Measurements from ENCODE around the gene ELMO1. TPM values are rescaled to one million over a fixed set of nuclear protein-coding genes. Genes with fewer than 3 reads are reported as not detected.

The ELMO1 gene
- total RNA-seq, 1 experiment from 2014 or later: 1.1 TPM

DNA sequence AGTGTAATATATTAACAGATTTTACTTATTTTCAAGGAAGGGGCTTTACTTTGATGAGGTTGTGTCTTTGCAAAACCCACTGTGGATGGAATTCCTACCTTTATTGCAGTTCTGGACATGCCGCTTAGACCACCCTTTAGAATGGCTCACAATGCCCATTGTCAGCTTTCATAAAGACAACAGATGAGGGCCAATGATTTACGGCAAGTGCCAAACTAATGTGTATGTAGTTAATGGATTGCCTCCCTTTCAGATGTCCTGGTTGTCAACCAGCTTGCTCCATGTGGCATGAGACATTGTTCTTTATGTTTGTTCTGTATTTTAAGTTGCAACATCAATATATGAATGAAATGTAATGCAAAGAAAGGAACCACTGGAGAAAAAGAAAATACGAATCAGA, 35.0 kb upstream of the ELMO1 start:
- no TSS peak for BruUV-seq (replicated peaks)
- intact Hi-C loops (cut with micrococcal nuclease): no loop called here
- Histone ChIP-seq H3K4me1 (ENCODE audit: control insufficient read depth in 1 of 2, insufficient read depth in 2 of 2, low read length in 2 of 2) (no peaks in the 10 kb centered on the region), H3K27me3 (ENCODE audit: insufficient read depth, low read length) (peaks cover 6% of the 10 kb centered on the region; the same call in 1 of the 2 replicates), H3K9me3 (ENCODE audit: control insufficient read depth in 1 of 2, insufficient read depth in 1 of 2, low read depth in 1 of 2, low read length in 2 of 2) (0 out of 4 replicates have a peak, but pooled peaks cover 0 to 4% of the 10 kb centered on the region in 2 experiments), H3K9me2 (ENCODE audit: insufficient read depth) (no peaks in the 10 kb centered on the region), H3K79me2 (ENCODE audit: insufficient read depth, low read length) (no peaks in the 10 kb centered on the region), H2AFZ (ENCODE audit: low read depth, low read length, poor library complexity, severe bottlenecking) (no peak overlapping the region), H4K20me1 (ENCODE audit: insufficient read depth) (no peaks in the 10 kb centered on the region), H3K4me2 (ENCODE audit: low read length) (no peak overlapping the region), H3K9ac (ENCODE audit: low read length) (no peak overlapping the region), H3K27ac (ENCODE audit: low read depth, low read length) (no peak overlapping the region), H3K4me3 (replicated peaks in 1 of 2; ENCODE audit: low read depth in 1 of 2, low read length in 2 of 2) (no peak overlapping the region), H3K36me3 (ENCODE audit: control insufficient read depth in 1 of 2, insufficient read depth in 2 of 2, low read length in 2 of 2) (no peaks in the 10 kb centered on the region)
- DNase-seq (ENCODE audit: low read depth, low spot score) (no peak), ATAC-seq (no peak)
- ChIA-PET RAD21 (ENCODE audit: low non-redundant PET in 1 of 2, low total read pairs in 2 of 2, uncharacterized antibody in 2 of 2, unreplicated experiment in 2 of 2) (no interaction called here), CTCF (no interaction called here), POLR2A (no interaction called here)
- TF ChIP-seq EGR1 (IDR thresholded peaks at IDR 0.05; ENCODE audit: low read depth) (no peak), TCF7L2 (IDR thresholded peaks at IDR 0.05; ENCODE audit: borderline replicate concordance, extremely low read depth, insufficient read depth, insufficient read length) (no peak), ZNF274 (IDR thresholded peaks at IDR 0.05; ENCODE audit: low read depth, low read length) (no peak), JUND (IDR thresholded peaks at IDR 0.05) (no peak), SRF (IDR thresholded peaks at IDR 0.05; ENCODE audit: low read depth) (no peak), POLR2A (IDR thresholded peaks at IDR 0.05; ENCODE audit: borderline replicate concordance, extremely low read depth, insufficient read depth, insufficient read length) (no peak), ZFX (IDR thresholded peaks at IDR 0.05) (no peak)

DNA sequence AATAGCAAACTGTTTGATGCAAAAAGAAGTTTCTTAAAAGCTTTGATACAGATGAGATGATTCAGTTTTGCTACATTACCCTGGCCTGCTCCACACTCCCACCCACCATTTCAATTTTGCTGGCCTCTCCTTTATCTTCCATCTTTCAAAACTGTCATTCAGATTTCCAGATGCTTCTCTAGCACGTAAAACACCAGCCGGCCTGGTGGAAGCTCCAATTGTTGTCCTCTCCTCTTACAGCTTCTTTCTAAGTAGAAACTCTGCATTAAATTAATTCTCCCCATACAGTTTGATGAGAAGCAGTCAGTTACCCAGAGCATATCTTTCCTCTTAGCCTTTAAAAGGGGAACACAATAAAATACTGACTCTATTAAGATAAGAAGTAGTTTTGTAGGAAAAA, 34.3 kb upstream of the ELMO1 start:
- ChIA-PET CTCF (no interaction called here), POLR2A (no interaction called here), RAD21 (ENCODE audit: low non-redundant PET in 1 of 2, low total read pairs in 2 of 2, uncharacterized antibody in 2 of 2, unreplicated experiment in 2 of 2) (no interaction called here)
- intact Hi-C loops (cut with micrococcal nuclease): no loop called here
- H3K79me2 ChIP-seq (ENCODE audit: insufficient read depth, low read length): no peaks in the 10 kb centered on the region
- no peak overlapping the region for H3K9ac ChIP-seq (ENCODE audit: low read length)
- no peak overlapping the region for H3K27ac ChIP-seq (ENCODE audit: low read depth, low read length)
- H4K20me1 ChIP-seq (ENCODE audit: insufficient read depth): no peaks in the 10 kb centered on the region
- no peak for ATAC-seq
- no peaks in the 10 kb centered on the region for H3K4me1 ChIP-seq (ENCODE audit: control insufficient read depth in 1 of 2, insufficient read depth in 2 of 2, low read length in 2 of 2)
- no peak overlapping the region for H2AFZ ChIP-seq (ENCODE audit: low read depth, low read length, poor library complexity, severe bottlenecking)
- no peak overlapping the region for H3K4me3 ChIP-seq (replicated peaks in 1 of 2; ENCODE audit: low read depth in 1 of 2, low read length in 2 of 2)
- 0 out of 4 replicates have a peak, but pooled peaks cover 0 to under 1% of the 10 kb centered on the region in 2 experiments for H3K9me3 ChIP-seq (ENCODE audit: control insufficient read depth in 1 of 2, insufficient read depth in 1 of 2, low read depth in 1 of 2, low read length in 2 of 2)
- no peak for DNase-seq (ENCODE audit: low read depth, low spot score)
- H3K27me3 ChIP-seq (ENCODE audit: insufficient read depth, low read length): peaks cover 11% of the 10 kb centered on the region
- H3K36me3 ChIP-seq (ENCODE audit: control insufficient read depth in 1 of 2, insufficient read depth in 2 of 2, low read length in 2 of 2): no peaks in the 10 kb centered on the region
- H3K9me2 ChIP-seq (ENCODE audit: insufficient read depth): no peaks in the 10 kb centered on the region
- no peak overlapping the region for H3K4me2 ChIP-seq (ENCODE audit: low read length)
- no TSS peak for BruUV-seq (replicated peaks)
- TF ChIP-seq RAD21 (IDR thresholded peaks at IDR 0.05; ENCODE audit: low read depth): no peak
- TF ChIP-seq, protein P1, sequence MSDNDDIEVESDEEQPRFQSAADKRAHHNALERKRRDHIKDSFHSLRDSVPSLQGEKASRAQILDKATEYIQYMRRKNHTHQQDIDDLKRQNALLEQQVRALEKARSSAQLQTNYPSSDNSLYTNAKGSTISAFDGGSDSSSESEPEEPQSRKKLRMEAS (IDR thresholded peaks at IDR 0.05): no peak
- TF ChIP-seq ZFX (IDR thresholded peaks at IDR 0.05): no peak
- TF ChIP-seq CBX3 (IDR thresholded peaks at IDR 0.05; ENCODE audit: low read depth): no peak
- TF ChIP-seq POLR2A (IDR thresholded peaks at IDR 0.05; ENCODE audit: borderline replicate concordance, extremely low read depth, insufficient read depth, insufficient read length): no peak
- TF ChIP-seq SIN3A (IDR thresholded peaks at IDR 0.05; ENCODE audit: low read depth): no peak
- no peak for TF ChIP-seq EZH2 (IDR thresholded peaks at IDR 0.05)
- TF ChIP-seq EGR1 (IDR thresholded peaks at IDR 0.05; ENCODE audit: low read depth): no peak
- no peak for TF ChIP-seq CEBPB (IDR thresholded peaks at IDR 0.05; ENCODE audit: low read depth)
- no peak for TF ChIP-seq JUND (IDR thresholded peaks at IDR 0.05)
- TF ChIP-seq, protein P2, sequence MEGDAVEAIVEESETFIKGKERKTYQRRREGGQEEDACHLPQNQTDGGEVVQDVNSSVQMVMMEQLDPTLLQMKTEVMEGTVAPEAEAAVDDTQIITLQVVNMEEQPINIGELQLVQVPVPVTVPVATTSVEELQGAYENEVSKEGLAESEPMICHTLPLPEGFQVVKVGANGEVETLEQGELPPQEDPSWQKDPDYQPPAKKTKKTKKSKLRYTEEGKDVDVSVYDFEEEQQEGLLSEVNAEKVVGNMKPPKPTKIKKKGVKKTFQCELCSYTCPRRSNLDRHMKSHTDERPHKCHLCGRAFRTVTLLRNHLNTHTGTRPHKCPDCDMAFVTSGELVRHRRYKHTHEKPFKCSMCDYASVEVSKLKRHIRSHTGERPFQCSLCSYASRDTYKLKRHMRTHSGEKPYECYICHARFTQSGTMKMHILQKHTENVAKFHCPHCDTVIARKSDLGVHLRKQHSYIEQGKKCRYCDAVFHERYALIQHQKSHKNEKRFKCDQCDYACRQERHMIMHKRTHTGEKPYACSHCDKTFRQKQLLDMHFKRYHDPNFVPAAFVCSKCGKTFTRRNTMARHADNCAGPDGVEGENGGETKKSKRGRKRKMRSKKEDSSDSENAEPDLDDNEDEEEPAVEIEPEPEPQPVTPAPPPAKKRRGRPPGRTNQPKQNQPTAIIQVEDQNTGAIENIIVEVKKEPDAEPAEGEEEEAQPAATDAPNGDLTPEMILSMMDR (IDR thresholded peaks at IDR 0.05 in 2 of 3, conservative IDR thresholded peaks at IDR 0.05 in 1 of 3; ENCODE audit: borderline replicate concordance in 1 of 3, insufficient read depth in 1 of 3, low read depth in 2 of 3, low read length in 2 of 3): no peak
